Esophagus squamous epithelium (tissue), 4 donors: ENCODE results near the gene PCDHGA1.
"Not testable (repeated sequence)": the region's sequence is repeated elsewhere in the genome, so short reads cannot be mapped to it uniquely, and the experiment has no call there.

Source experiments
- POLR2A ChIP-seq, 4 donors: fragments of 450-650 bp; IDR thresholded peaks; one replicate each; pipeline ENCODE4 v1.6.1; 2017; ENCODE audit warnings: antibody characterized with exemption in 4 of 4, mild to moderate bottlenecking in 4 of 4, moderate library complexity in 3 of 4
- TF ChIP-seq, protein P1 (sequence below), 6 experiments: fragments of 450-650 bp in 4 of 6; fragments of 200-600 bp in 2 of 6; sonication (generic) in 2 of 6; IDR thresholded peaks; one replicate each; pipeline ENCODE4 v1.5.1; 2016 to 2019; ENCODE audit warnings: antibody characterized with exemption in 6 of 6, mild to moderate bottlenecking in 4 of 6, moderate library complexity in 4 of 6

- TF ChIP-seq, protein P1, sequence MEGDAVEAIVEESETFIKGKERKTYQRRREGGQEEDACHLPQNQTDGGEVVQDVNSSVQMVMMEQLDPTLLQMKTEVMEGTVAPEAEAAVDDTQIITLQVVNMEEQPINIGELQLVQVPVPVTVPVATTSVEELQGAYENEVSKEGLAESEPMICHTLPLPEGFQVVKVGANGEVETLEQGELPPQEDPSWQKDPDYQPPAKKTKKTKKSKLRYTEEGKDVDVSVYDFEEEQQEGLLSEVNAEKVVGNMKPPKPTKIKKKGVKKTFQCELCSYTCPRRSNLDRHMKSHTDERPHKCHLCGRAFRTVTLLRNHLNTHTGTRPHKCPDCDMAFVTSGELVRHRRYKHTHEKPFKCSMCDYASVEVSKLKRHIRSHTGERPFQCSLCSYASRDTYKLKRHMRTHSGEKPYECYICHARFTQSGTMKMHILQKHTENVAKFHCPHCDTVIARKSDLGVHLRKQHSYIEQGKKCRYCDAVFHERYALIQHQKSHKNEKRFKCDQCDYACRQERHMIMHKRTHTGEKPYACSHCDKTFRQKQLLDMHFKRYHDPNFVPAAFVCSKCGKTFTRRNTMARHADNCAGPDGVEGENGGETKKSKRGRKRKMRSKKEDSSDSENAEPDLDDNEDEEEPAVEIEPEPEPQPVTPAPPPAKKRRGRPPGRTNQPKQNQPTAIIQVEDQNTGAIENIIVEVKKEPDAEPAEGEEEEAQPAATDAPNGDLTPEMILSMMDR (IDR thresholded peaks at IDR 0.05): not testable (repeated sequence)
- TF ChIP-seq POLR2A (IDR thresholded peaks at IDR 0.05): not testable (repeated sequence)
Measured at GRCh38 chr5:141332571-141332970, 2.3 kb downstream of the PCDHGA1 start.
